PC-3 (cell line): ENCODE data around the gene SUPT7L.

Experiments used
- CTCF ChIP-seq: fragments of 300-600 bp; sonication (generic); conservative IDR thresholded peaks from 2 replicates; pipeline ENCODE4 v1.5.1; 2017; ENCODE audit warnings: antibody characterized with exemption, low read depth, mild to moderate bottlenecking, low read length
- EZH2 ChIP-seq: fragments of 300-600 bp; sonication (generic); IDR thresholded peaks from one replicate; pipeline ENCODE4 v1.6.1; 2017; ENCODE audit warnings: antibody characterized with exemption, mild to moderate bottlenecking, low read length; ENCODE audit not compliant: unreplicated experiment

- TF ChIP-seq CTCF = no peak
- no peak for TF ChIP-seq EZH2
Observed at GRCh38 chr2:27708666-27709065, 45.3 kb upstream of the SUPT7L start.
